ENCODE measurements around the gene DEPDC5.
"Not testable (repeated sequence)": the region's sequence is repeated elsewhere in the genome, so short reads cannot be mapped to it uniquely, and the experiment has no call there.

GRCh38 chr22:31758860-31759259, 5.0 kb downstream of the DEPDC5 start:
- not testable (repeated sequence) for TF ChIP-seq CTCF, POLR2A (IDR thresholded peaks at IDR 0.05)
